Tibial nerve (tissue), 3 donors: Measurements from ENCODE around the gene TBC1D22B.
"Not testable (repeated sequence)": the region's sequence is repeated elsewhere in the genome, so short reads cannot be mapped to it uniquely, and the experiment has no call there.

Source experiments
- POLR2A ChIP-seq, 2 donors: fragments of 450-650 bp; IDR thresholded peaks; one replicate each; pipeline ENCODE4 v1.6.1; 2017; ENCODE audit warnings: antibody characterized with exemption in 2 of 2, mild to moderate bottlenecking in 2 of 2, moderate library complexity in 2 of 2
- TF ChIP-seq, protein P1 (sequence below), 5 experiments: fragments of 200-600 bp in 3 of 5; fragments of 450-650 bp in 2 of 5; sonication (generic) in 3 of 5; IDR thresholded peaks; one replicate each; pipeline ENCODE4 v1.5.1; 2016 to 2019; ENCODE audit warnings: antibody characterized with exemption in 5 of 5, mild to moderate bottlenecking in 3 of 5, moderate library complexity in 2 of 5

DNA sequence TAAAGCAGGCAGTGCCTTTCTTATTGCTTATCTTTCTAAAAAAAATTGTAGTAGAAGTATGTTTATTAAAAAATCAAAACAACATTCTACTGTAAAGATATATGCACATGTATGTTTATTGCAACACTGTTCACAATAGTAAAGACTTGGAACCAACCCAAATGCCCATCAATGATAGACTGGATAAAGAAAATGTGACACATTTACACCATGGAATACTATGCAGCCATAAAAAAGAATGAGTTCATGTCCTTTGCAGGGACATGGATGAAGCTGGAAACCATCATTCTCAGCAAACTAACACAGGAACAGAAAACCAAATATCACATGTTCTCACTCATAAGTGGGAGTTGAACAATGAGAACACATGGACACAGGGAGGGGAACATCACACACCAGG lies 40.1 kb downstream of the TBC1D22B start:
- TF ChIP-seq, protein P1, sequence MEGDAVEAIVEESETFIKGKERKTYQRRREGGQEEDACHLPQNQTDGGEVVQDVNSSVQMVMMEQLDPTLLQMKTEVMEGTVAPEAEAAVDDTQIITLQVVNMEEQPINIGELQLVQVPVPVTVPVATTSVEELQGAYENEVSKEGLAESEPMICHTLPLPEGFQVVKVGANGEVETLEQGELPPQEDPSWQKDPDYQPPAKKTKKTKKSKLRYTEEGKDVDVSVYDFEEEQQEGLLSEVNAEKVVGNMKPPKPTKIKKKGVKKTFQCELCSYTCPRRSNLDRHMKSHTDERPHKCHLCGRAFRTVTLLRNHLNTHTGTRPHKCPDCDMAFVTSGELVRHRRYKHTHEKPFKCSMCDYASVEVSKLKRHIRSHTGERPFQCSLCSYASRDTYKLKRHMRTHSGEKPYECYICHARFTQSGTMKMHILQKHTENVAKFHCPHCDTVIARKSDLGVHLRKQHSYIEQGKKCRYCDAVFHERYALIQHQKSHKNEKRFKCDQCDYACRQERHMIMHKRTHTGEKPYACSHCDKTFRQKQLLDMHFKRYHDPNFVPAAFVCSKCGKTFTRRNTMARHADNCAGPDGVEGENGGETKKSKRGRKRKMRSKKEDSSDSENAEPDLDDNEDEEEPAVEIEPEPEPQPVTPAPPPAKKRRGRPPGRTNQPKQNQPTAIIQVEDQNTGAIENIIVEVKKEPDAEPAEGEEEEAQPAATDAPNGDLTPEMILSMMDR (IDR thresholded peaks at IDR 0.05), result not testable (repeated sequence)
- not testable (repeated sequence) for TF ChIP-seq POLR2A (IDR thresholded peaks at IDR 0.05)
